ENCODE data around the gene NCAPH2. TPM values are rescaled to one million over a fixed set of nuclear protein-coding genes. Genes with fewer than 3 reads are reported as not detected.
"Not testable (repeated sequence)": the region's sequence is repeated elsewhere in the genome, so short reads cannot be mapped to it uniquely, and the experiment has no call there.

NCAPH2 gene
- total RNA-seq, 4 donors from 2014 or later, result 51.7 to 155 (median 55.4) TPM

DNA sequence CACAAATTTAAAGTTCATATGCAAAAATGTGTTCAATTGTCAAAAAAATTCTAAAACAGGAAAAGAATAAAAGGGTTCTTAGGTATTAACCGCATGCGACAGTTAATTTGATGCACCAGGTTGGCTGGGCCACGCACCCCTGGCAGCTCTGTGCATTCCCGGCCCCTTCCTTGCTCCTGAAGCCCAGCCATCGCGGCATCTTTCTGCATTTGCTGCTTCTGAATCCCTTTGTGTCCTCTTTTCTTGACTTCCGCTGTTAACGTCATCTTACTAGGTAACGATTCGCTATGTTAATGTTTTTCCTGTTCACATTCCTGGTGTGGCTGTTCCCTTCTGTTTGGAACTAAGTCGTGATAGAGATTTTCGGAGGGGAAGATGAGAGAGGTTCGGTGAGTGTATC lies 29.7 kb downstream of the NCAPH2 start:
- no peak overlapping the region for H3K4me3 ChIP-seq
- H3K4me1 ChIP-seq, result no peaks in the 10 kb centered on the region
- H3K9me3 ChIP-seq, result no peaks in the 10 kb centered on the region
- intact Hi-C loops (cut with DNase I; ENCODE audit: low total_unique reads), result no loop called here
- TF ChIP-seq, protein P1, sequence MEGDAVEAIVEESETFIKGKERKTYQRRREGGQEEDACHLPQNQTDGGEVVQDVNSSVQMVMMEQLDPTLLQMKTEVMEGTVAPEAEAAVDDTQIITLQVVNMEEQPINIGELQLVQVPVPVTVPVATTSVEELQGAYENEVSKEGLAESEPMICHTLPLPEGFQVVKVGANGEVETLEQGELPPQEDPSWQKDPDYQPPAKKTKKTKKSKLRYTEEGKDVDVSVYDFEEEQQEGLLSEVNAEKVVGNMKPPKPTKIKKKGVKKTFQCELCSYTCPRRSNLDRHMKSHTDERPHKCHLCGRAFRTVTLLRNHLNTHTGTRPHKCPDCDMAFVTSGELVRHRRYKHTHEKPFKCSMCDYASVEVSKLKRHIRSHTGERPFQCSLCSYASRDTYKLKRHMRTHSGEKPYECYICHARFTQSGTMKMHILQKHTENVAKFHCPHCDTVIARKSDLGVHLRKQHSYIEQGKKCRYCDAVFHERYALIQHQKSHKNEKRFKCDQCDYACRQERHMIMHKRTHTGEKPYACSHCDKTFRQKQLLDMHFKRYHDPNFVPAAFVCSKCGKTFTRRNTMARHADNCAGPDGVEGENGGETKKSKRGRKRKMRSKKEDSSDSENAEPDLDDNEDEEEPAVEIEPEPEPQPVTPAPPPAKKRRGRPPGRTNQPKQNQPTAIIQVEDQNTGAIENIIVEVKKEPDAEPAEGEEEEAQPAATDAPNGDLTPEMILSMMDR (IDR thresholded peaks at IDR 0.05), result no peak
- TF ChIP-seq POLR2A (IDR thresholded peaks at IDR 0.05), result no peak
- H3K27ac ChIP-seq, result no peak overlapping the region
- no peaks in the 10 kb centered on the region for H3K36me3 ChIP-seq
- no peak for DNase-seq
- H3K27me3 ChIP-seq, result peaks cover under 1 to 2% of the 10 kb centered on the region in 2 donors

DNA sequence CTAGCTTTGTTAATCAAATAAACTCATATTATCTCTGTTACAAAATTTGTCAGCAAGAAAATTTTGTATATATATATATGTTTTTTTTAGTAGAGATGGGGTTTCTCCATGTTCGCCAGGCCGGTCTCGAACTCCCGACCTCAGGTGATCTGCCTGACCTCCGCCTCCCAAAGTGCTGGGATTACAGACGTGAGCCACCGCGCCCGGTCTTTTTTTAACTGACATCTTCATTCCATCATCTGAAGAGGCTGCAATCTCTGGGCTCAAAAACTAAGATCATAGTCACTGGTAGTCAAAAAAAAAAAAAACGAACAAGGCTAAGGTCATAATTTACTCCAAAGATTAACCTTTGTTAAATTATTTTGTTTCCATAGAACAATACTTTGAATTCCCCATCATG lies 32.4 kb downstream of the NCAPH2 start:
- TF ChIP-seq, protein P1 (IDR thresholded peaks at IDR 0.05), result no peak
- TF ChIP-seq POLR2A (IDR thresholded peaks at IDR 0.05), result no peak
- DNase-seq, result no peak
- no peak overlapping the region for H3K4me3 ChIP-seq
- H3K36me3 ChIP-seq, result no peaks in the 10 kb centered on the region
- intact Hi-C loops (cut with DNase I; ENCODE audit: low total_unique reads), result no loop called here
- H3K27ac ChIP-seq, result peak overlapping the region in 1 of 2 donors; percentile 93
- no peaks in the 10 kb centered on the region for H3K9me3 ChIP-seq
- no peaks in the 10 kb centered on the region for H3K4me1 ChIP-seq
- no peaks in the 10 kb centered on the region for H3K27me3 ChIP-seq

DNA sequence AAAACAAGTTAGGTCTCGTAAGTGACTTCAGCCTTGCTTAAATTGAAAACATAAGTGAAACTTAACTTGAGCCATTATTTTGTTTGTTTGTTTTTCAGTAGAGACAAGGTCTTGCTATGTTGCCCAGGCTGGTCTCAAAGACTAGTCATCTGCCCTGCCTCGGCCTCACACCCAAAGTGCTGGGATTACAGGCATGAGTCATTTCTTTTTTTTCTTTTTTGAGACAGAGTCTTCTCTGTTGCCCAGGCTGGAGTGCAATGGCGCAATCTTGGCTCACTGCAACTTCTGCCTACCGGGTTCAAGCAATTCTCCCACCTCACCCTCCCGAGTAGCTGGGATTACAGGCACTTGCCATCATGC lies 33.6 kb downstream of the NCAPH2 start:
- H3K4me1 ChIP-seq; H3K27ac ChIP-seq; H3K9me3 ChIP-seq; H3K36me3 ChIP-seq; H3K27me3 ChIP-seq; intact Hi-C loops (cut with DNase I; ENCODE audit: low total_unique reads); H3K4me3 ChIP-seq; DNase-seq: not testable (repeated sequence)

DNA sequence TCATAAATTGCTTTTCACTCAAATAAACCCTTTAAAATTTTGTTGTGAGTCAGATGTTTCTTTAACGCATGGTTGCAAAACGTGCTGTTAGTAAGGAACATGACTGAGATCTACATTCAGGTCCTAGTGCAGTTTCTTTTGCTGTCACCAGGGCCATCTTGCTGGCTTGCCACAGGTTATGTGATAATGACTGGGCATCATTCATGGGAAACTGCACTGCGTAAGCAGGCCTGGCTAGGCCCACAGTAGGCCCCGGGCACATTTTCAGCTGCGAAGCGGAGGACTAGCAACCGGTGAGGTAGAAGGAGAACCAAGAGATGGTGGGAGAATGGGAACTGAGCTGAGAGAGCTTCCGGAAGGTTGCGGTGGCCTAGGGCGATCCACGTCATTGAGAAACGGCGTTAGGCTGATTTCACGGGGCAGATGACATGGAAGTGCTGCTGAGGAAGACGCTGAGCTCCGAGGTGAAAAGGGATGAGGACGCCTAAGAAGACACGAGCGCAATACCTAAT lies 34.4 kb downstream of the NCAPH2 start:
- Histone ChIP-seq H3K36me3 (no peaks in the 10 kb centered on the region), H3K9me3 (no peaks in the 10 kb centered on the region), H3K4me3 (no peak overlapping the region), H3K4me1 (peaks cover 0 to 4% of the 10 kb centered on the region in 2 donors), H3K27me3 (peaks cover 0 to 8% of the 10 kb centered on the region in 2 donors), H3K27ac (no peak overlapping the region)
- DNase-seq, result no peak
- TF ChIP-seq, protein P1 (IDR thresholded peaks at IDR 0.05), result no peak
- TF ChIP-seq POLR2A (IDR thresholded peaks at IDR 0.05), result no peak
- intact Hi-C loops (cut with DNase I; ENCODE audit: low total_unique reads), result no loop called here

DNA sequence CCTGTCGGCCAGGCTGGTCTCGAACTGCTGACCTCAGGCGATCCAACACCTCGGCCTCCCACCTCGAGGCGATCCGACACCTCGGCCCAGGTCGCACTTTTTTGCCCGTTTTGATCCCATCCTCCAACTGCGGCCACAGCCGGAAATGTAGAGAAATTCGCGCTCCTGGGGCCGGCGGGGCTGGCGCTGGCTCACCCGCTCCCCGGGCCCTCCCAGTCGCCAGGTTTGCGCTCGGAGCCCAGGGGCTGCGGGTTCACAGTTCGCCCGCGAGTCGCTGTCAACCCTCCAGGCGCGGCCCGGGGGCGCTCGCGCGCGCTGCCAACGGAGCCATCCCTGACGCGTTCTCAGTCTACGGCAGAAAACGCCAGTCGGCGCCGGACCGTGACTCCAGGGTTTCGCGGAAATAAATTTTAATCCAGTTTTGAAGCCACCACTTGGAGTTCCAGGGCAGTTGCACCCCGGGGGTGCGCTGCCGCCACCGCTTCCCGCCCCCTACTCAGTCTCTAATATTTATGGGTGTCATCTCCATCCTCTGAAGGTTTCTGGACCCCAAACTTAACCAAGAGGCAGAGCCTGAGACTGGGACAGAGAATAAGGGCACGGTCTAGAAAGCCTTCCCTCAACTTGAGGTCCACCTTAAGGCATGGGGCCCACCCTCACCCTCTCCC lies 36.2 kb downstream of the NCAPH2 start:
- H3K36me3 ChIP-seq, result no peaks in the 10 kb centered on the region
- intact Hi-C loops (cut with DNase I; ENCODE audit: low total_unique reads), result no loop called here
- TF ChIP-seq POLR2A (IDR thresholded peaks at IDR 0.05), result no peak
- TF ChIP-seq, protein P1 (IDR thresholded peaks at IDR 0.05), result peak in 3 of 4 experiments; percentile 38 to 57 (median 53)
- no peaks in the 10 kb centered on the region for H3K9me3 ChIP-seq
- H3K4me3 ChIP-seq, result no peak overlapping the region
- H3K4me1 ChIP-seq, result peaks cover 0 to 12% of the 10 kb centered on the region in 2 donors
- no peak overlapping the region for H3K27ac ChIP-seq
- no peak for DNase-seq
- peaks cover 10 to 11% of the 10 kb centered on the region in 2 donors for H3K27me3 ChIP-seq

Measured in uterus (tissue), 4 donors.